ENCODE measurements around the gene SENP8.

SENP8 gene

DNA sequence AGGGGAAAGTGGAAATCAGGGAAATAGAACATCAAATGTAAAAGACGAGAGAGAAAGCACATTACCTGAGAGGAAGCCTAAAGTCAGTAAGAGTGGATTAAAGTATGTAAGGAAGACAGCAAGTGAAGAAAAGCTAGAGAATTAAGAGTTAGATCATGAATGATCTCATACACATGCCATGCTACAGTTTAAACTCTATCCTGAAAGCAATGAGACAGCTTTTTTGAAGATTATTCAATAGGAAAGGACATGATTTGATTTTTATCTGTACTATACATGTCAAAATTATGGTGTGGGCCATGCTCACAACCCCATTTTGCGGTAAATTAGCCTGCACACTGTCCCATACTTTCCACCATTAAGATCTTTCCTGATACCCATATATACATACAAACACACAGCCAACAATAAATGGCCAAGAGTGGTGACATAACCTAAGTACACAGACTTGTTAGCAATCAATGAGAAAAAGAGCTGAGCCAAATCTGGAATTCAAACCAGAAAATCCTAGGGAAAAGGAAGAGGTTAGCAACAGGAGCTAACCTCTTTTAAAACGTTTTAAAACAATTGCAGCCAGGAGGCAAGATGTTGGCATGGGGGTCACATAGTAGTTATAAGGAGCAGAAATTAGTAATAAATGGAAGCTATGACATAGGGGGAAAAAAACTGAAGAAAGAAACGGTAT, 4.7 kb upstream of the SENP8 start:
- no peak for DNase-seq

DNA sequence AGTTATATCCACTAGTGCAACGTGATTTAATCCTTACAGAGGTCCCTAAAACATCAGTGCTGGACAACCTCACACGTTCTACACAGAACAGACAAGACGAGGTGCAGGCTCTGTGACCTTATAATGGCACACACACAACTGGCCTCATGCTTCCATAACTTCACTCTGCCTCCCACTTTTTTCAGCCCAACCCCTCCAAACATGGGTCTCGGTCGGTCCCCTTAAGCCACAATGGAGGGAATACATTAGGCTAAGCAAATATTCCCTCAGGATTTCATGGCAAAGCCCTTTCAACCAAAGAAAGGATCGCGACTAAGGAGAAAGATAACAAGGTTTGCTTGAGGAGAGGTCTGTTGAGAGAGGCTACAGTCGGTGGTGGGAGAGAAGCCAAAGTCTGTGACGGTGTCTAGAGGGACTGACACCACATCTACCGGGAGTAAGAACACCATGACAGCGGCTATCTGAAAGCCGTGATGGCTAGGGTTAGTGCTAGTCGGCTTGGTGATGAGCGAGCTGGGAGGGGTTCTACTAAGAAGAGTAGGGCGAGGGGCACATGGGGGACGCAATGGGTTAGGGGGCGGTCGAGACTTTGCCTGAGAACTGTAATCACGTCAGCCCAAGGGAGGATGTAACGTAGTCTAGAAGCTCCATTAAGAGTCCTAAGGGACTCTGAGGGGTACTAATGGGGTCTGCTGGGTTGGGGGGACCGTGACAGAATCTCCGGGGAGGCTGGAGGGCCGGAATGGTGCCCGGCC, 1.3 kb upstream of the SENP8 start:
- DNase-seq: peak; percentile 38

DNA sequence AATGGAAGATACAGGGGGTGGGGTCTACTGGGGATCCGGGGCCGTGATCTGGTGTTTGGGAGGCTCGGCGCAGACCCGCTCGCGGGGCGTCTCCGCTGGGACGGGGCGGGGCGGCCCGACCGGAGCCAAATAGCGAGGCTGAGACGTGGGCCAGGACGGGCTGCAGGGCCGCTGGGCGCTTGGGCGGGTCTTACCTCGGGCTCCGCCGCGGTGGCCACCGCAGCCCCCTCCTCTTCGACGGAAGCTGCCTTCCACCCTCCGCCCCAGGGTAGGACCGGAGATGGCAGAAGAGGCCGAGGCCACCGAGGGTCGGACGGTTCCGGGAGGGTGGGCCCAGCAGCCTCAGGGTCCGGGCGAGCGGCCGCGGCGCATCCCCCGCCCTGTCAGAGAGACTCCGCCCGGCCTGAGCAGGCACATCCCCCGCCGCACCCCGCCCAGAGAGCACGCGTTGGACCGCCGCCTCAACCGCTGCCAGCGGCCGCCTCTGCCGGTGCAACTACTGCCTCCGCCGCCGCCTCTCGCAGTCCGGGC, 652 bp upstream of the SENP8 start:
- DNase-seq: peak; percentile 70

DNA sequence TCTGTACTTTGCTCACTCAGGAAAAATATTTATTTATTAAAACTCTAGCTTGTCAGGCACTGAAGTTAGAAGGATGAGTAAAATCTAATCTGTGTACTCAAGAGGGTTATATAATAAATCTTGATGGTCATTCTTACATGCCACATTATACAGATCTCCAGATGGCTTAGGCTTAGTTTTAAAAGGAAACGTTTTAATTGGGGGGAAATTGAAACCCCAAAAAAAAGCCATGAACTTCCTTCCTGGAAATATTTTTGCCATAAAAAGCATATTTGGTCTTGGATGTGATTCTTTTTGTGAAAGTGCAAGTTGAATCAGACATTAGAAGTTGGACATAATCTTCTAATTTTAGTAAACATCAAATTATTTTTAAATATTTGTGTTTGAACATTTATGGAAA, 6.0 kb downstream of the SENP8 start:
- DNase-seq: no peak

DNA sequence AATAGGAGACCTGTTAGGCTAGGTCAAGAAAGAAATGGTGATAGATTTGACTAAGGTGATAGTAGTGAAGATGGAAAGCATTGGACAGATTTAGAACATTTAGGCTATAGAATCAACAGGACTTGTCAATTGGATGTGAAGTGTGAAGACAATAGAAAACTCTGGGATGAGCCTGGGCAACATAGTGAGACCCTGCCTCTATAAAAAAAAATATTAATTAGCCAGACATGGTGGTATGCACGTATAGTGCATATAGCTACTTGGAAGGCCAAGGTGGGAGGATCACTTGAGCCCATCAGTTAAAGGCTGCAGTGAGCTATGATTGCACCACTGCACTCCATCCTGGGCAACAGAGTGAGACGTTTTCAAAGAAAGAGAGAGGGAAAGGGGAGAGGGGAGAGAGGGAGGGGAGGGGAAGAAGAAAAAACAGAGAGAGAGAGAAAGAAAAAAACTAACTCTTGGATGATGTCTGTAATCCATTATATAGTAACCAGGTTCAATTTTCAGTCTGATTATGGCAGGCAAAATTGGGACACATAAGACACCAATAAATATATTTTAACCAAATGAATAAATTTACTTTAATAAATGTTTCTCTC, 9.6 kb downstream of the SENP8 start:
- DNase-seq: no peak

DNA sequence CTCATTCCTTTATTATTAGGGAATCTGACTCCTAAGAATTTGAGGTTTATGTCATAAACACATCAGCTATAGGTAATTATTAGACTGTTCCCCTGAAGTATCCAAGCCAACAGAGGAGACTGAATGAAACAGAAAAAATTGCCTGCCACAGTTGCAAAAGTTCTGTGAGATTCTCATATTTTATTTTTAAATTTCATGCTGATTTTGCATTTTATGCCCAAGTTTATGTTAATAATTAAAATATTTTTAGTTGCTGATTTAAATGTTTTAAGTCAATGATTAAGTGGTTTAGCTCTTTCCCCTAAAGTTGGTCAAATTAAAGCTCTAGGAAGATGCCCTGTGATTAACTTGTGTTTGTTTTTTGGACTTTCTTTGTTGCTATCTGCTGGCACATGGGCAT, 10.2 kb downstream of the SENP8 start:
- DNase-seq: no peak

DNA sequence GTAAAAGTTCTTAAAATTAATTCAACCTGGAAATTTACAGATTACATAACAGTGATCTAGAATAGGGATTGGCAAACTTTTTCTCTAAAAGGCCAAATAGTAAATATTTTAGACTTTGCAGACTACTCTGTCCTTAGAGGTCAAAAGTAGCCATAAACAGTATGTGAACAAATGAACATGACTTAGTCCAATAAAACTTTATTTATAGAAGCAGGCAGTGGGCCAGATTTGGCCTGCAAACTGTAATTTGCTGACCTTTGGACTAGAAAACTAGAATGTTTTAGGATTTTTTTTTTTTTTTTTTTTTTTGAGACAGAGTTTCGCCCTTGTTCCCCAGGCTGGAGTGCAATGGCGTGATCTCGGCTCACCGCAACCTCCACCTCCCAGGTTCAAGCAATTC, 12.1 kb downstream of the SENP8 start:
- no peak for DNase-seq

DNA sequence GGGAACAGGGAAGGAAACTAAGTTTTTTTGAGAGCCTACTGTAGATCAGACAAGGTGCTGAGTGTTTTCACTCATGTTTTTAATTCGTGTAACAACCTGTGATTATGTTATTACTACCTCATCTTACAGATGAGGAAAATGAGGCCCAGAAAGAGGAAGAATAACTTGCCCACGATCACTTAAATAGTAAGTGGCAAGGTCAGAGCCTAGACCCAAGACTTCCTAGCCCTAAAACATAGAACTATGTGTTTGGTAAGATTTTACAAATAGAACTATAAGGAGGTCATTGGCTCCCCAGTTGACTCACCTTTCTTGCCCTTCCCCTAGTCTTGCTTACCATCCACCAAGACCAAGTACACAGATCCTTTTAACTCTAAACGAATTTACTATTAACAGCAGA, 13.7 kb downstream of the SENP8 start:
- no peak for DNase-seq

DNA sequence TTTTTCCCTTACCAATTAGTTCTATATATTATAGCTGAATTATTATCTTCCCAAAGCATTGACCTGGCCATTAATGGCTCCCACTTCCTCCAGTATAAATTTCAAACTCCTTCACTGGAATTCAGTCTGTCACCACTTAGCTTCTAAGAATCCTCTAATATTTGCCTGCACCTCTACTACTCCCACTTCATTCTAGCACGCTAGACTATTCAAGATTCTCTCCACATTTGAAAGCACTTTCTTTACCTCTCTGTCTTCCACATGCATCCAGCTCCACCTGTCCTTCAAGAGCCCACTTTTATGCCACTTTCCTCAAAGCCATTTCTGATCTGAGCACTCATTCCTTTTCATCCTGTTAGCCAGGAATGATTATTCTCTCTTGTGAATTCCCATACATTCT, 15.0 kb downstream of the SENP8 start:
- DNase-seq: no peak

DNA sequence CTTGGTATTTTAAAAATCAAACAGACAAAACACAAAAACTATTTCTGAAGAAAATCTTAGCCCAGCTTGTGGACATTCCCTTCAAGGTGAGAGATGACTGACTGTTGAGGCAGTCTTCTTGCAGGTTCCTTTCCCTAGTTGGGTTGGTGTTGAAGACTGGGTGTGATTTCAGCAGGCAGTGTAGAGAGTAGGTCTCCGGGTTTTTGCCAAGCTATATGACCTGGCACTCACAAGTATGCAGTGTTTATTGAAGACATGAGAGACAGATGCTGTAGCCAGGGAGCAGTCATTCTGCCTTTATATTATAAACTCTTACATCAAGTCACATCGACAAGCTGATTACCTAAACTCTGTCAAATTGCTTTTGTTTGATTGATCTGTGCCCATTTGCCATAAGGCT, 17.5 kb downstream of the SENP8 start:
- DNase-seq: no peak

DNA sequence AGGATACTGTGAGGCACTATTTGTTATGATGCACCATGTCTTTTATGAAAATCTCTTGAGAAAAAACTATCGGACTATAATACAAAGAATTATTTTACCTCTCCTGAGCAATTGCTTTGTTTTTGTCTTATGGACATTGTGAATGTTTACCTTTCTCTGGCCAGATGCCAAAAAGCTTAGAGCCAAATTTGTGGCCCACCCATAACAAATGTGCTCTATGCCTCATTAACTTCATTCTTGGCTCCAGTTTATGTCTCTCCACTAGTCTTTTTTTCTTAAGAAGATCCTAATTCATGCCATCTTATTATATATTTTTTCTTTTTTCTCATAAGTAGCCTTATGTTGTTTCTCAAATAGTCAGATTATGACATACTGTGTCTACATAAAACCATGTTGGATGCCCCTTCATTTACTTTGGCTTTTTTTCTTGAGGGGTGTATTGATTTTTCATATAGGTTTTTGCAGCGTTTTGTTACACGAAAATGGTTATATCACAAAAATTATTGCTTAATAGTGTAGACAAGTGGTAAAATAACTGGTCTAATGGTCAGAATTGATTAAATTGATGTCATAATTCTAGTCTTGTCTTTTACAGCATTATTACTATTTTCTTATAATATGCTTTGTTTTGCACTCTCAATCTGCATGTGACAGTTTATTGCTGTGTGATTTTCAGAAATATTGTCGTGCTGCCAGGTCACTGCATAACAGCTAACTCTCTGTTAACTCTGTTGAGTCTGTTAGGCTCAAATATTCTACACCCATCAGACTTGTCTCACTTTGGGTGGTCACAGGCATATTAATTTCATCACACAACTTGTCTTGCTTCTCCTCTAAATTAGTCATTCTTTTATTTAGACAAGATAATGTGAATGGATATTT, 18.2 kb downstream of the SENP8 start:
- DNase-seq: no peak

DNA sequence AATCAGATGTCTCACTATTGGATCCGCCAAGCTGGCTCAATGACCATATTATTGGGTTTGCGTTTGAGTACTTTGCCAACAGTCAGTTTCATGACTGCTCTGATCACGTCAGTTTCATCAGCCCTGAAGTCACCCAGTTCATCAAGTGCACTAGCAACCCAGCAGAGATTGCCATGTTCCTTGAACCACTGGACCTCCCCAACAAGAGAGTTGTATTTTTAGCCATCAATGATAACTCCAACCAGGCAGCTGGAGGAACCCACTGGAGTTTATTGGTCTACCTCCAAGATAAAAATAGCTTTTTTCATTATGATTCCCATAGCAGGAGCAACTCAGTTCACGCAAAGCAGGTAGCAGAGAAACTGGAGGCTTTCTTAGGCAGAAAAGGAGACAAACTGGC, 21.5 kb downstream of the SENP8 start:
- no peak for DNase-seq

DNA sequence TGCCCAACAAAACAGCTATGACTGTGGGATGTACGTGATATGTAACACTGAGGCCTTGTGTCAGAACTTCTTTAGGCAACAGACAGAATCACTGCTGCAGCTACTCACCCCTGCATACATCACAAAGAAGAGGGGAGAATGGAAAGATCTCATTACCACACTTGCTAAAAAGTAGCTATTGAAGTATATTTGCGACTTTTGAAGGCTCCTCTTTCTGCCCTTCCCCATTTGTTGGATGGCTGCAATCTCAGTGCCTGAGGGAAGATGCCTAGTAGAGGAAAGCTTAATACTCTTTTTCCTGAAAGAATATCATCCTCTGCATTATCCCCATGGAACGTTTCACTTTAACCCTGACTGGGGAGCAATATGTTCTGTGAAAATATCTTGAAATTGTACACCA, 21.9 kb downstream of the SENP8 start:
- no peak for DNase-seq

DNA sequence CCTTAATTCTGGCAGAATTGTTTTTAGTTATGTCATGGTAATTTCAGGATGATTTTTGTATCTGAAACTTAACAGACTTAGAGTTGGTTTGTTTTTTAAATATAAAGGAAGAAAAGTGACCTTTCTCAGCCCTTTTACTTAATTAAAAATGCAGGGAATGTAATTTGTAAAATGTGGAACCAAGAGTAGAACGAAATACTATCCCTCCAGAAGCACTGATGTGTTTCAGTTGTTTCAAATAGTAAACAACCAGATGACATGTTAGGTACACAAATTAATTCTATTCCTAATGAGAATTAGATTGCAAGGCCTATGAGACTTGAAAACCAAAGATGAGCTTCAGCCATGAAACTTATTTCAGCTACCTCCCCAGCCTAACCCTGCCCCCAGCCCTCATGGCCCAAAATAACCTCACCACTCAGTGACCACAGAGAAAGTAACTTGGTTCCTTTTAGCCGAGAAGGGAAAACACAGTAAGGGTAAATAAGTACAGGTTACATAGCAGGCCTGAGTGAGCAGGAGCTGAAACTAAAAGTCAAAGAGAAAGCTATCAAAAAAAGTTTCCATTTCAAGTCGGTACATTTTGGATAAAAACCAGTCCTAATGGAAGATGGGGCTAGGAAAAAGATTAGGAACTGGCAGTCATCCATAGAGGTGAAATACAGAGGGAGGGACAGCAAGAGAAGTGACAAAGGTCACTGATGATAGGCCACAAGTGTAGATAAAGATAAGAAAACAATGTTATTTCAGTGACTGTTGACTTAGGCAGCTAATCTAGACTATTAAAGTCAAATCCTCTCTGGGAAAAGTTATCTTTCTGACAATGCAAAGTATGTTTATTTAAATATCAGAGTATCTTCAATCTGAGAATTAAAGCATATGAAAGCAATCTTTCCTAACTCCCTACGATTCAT, 23.2 kb downstream of the SENP8 start:
- DNase-seq: no peak

DNA sequence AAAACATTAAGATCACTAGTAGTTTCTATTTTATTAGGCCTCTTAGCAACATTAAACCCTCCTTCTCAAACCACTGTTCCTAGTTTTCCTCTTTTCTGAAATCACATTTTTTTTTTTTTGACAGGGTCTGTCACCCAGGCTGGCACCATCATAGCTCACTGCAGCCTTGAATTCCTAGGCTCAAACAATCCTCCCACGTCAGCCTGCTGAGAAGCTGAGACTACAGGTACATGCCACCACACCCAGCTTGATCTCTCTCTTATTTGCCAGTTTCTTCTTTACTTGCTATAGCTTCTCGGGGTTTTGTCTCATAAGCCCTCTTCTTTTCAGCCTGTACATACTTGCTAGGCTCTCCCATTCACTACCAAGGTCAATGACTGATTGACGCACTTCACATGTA, 28.0 kb downstream of the SENP8 start:
- DNase-seq: no peak

DNA sequence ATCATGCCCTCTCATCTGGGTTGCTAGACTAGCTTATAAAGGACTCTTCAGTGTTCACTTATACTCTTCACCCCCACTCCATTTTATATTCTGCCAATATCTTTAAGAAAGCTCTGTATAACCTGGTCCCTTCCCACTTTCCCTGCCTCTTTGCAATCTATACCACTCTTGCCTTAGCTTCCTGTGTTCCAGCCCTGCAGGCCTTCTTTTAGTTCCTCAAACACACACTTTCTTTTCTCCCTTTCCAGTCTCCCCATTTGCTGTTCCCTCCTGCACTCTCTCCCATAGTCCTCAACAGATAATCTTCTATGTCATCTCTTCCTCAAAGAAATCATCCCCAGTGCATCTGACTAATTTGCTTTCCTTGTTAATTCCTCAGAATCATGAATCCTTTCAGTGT, 28.7 kb downstream of the SENP8 start:
- no peak for DNase-seq

DNA sequence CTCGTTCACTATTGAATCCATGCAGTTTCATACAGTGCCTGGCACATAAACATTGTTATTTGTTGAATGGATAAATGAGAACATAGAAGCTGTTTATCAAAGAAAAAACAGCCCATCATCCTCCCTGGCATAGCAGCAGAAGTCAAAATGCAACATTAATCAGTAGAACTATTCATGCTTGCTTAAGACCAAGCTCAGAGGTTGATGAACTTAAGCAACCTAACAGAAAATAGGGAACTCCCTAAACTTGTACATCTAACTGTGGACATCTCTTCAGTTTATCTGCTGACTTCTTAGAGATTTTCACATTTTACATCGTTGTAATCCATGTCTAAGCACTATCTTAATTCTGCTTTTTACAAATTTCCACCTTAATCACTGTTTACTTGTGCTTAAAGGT, 29.2 kb downstream of the SENP8 start:
- no peak for DNase-seq

DNA sequence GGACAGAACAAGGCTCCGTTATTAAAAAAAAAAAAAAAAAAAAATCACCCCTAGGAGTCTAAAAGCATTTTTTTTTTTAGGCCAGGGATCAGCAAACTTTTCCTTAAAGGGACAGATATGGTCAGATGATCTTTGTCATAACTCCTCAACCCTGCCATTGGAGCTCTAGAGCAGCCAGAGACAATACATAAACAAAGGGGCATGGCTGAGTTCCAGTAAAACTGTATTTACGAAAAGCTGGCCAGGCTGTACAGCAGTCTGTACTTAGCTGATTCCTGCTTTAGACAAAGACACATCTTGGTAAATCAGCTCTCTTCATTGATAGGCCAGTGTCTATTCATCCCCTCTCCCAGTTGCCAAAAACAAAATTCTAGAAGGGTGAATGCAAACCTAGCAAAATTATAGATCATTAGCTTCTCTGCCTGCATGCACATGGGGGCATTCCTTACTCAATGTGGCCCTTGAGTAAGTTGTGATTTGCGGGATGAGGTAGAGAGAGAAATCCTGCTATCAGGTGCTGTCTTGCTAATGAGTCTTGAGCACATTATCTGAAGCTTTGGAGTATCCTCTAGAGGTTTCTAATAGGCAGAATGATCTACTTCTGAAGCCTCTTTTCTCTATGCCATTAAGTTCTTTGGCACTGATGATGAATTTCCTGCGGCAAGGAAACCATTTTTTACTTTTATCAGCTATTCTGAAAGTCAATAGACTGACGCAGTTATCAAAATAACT, 35.2 kb downstream of the SENP8 start:
- no peak for DNase-seq

DNA sequence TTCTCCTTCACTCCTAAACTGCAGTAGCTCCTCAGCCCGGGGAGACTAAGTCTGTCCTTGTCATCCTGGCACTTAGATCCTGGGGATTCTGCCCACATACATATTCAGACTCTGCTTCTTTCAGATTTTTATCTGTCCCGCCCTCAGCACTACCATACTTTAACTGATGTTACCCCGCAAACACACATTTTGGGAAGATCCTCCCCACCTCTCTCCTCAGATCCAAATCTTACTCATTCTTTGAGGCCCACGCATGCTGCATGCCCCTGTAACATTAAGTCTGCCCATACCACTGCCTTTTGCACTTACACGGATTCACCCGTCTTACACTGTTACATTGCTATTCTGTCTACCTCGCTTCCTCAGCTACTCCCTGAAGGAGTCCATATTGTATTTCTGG, 36.1 kb downstream of the SENP8 start:
- no peak for DNase-seq

DNA sequence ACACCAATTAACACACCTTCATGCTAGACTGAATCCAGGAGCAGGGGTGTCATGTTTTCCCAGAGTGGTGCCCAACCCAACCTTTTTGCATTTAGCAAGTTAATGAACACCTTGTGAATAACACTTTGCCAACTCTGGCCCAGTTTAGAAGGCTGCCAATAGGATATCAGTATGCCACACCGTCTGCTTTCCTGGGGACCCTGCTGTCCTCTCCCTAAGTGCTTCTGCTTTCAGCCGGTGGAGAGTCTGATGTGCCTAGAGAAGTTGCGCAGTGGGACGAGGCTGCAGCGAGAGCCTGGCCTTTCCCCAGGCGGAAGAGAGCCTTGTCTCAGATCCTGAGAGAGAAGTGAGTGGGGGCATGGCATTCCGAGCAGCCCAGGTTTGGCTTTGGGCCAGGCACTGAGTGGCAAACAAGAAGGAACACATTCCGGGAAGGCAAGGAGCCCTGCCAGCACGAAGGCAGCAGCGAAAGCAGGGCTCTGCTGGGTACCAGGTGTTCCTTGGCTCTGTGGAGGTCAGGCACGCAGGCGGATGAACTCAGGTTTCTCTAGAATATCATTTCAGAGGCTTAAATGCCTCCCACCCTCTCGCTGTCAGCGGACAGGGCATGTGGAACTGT, 36.9 kb downstream of the SENP8 start:
- no peak for DNase-seq

All from hematopoietic multipotent progenitor cell treated with erythropoietin and hydrocortisone succinate and interleukin-3 and kit ligand, for 8 days (in vitro differentiated cells).